CMK (cell line): ENCODE data around the gene PMM2.

Source experiments
- DNase-seq: peaks from one replicate; pipeline ENCODE4 v3.0.0-alpha.2; 2010; ENCODE audit warnings: low read depth

The PMM2 gene

DNA sequence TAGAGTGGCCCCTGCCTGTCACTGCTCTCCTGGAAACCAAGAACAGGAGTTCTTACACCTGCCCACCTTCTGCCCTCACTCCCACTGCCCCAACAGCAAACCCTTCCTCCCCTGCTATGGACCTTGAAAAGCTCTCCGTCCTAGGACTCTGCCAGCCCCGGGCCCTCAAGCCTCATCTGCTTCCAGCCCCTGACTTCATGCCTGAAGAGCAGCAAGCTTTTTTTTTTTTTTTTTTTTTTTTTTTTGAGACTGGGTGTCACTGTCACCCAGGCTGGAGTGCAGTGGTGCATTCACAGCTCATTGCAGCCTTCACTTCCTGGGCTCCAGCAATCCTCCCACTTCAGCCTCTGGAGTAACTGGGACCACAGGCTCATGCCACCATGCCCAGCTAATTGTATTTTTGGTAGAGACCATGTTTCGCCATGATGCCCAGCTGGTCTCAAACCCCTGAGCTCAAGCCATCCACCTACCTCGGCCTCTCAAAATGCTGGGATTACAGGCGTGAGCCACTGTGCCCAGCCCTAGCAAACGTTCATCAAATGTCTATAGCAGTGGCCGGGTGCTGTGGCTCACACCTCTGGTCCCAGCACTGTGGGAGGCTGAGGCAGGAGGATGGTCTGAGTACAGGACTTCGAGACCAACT, 54.2 kb downstream of the PMM2 start:
- no peak for DNase-seq

DNA sequence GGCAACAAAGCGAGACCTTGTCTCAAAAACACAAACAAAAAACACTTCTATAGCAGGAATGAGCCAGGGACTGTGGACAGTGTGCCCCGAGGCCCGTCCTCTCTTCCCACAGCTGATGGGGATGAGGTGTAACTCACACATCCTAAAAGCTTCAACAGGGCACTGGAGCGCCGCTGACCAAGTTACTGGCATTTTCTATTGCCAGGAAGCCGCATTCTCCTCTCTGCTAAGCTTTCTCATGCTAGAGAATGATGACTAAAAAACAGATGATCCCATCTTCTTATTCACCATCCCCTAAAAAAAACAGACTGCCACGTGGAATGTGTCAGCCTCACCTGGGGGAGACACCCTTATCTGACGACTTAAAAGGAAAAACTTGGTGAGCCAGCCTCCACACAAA, 54.9 kb downstream of the PMM2 start:
- DNase-seq: no peak

DNA sequence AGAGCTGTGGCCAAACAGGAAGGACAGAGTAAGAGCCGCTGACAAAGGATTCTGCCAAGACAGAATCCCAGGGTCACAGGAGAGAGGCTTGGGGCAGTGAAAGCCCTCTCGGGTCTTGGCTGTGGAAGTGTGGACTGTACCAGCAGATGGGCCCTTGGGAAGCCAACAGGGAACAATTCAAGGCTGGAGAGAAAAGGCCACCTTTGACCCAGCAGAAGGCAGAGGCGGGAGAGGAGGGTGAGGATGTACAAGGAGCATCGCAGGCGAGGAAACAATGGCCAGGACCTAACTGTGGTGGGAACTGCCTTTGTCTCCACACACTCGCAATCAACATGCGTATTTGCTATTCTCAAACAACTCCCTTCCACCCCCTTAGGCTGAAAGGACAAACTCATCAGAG, 55.5 kb downstream of the PMM2 start:
- no peak for DNase-seq

DNA sequence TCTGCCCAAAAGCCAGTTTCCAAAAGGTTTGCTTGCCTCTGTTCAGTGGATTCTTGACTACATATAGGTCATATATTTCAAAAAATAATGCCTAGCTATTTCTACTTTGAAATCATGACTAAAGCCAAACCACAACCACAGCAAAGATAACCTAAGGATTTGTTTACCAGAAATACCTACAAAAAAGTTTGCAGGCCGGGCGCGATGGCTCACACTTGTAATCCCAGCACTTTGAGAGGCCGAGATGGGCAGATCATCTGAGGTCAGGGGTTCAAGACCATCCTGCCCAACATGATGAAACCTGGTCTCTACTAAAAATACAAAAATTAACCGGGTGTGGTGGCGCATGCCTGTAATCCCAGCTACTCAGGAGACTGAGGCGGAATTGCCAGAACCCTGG, 56.0 kb downstream of the PMM2 start:
- DNase-seq: no peak

DNA sequence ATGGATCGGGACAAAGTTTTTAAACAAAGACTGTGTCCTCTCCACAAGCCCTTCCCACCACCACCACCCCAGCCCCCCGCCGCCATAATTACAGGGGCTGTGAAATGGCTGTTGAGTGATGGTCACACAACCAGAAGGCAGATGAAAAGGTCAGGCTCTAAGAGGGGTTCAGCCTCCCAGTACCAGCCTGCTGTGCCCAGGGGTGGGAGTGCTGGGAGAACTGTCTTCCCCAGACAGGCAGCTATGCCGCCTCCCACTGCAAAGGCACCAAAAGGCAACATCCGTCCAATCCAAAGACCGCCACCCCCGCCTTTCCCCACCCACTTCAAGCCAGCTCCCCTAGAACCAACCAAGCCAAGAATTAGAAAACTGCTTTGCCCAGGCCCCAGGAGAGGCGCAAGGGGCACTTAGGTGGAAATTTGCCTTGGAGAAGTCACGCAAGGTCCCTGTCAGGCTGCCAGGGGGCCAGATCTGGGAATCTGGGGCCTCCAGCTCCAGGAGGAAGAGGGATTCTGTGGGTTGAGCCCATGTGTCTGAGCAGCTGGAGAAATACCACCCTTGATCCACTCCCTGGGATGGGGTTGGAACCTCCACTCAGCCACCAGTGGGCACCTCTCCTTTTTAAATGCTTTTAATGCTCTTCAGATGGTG, 56.8 kb downstream of the PMM2 start:
- DNase-seq: no peak

DNA sequence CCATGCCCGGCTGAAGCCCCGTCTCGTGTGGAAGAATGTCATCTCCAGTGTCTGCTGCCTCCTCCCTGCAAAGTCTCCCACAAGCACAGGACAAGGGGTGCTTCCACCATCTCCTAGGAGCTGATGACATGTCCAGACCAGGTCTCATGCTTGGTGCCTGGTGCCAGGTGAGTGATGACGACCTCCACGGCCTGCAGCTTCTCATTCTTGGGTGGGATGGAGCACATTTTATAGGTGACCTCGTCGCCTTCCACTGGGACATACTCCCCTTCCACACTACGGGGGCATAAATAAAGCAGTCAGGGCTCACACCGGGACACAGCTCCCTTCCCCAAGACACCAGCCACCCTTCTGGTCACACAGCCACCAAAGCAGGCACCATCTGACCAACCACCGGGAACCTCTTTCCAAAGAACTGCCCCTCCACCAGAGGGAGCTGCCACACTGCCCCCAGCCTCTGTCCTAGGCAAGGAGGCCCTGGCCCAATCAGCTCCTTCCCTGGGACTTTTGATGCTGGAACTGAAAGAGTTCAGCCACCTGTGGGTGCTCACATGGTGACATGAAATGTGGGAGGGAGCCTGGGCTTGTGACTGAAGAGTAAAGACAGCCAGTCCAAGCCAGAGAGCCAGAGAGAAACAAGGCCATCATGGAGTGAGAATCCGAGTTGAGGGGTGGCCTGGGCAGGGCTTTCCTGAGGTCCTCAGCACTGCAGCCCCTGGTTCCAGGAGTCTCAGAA, 57.6 kb downstream of the PMM2 start:
- no peak for DNase-seq

DNA sequence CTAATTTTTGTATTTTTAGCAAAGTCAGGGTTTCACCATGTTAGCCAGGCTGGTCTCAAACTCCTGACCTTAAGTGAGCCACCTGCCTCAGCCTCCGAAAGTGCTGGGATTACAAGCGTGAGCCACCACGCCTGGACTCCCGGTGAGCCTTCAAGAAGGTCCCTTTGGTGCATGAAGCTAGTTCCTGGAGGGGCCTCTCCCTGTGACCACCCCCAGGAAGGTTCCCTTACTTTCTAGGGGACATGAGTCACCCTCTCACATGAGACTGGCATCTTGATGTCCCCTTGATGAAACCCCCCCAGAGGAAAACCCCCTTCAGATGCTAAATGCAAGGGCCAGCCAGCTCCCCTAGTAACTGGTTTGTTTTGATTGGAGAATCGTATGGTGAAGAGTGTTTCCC, 58.3 kb downstream of the PMM2 start:
- DNase-seq: no peak

DNA sequence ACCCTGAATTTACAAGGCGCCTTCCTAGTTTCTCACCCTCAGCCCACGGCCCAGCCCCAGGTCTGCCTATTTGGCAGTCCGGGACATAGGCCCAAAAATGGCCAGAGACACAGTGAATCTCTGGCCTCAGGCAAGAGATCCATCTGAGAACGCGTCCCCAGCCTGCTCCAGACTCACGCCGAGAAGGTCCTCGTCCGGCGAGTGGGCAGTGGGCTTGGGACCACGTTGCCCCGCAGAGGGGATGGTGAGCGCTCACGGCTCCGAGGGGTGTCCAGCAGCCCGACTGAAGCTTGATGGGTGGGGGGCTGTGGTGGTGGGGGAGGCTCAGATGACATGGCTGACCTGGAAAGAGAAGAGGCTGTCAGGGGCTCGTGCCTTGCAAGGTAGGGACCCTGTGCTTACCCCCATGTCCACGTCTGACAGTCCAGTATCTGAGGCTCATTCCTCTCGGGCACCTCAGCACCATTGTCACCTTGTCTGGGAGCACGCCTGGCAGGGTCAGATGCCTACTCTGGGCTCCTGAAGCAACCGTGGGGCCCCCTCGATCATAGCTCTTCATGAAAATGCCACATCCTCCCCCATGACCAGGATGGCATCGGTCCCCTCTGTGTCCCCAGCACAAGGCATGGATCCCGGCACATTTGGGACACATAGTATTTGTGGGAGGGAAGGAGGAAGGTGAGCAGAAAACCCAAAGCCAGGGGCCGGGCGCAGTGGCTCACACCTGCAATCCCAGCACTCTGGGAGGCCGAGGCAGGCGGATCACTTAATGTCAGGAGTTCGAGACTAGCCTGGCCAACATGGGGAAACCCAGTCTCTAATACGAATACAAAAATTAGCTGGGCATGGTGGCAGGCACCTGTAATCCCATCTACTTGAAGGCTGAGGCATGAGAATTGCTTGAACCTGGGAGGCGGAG, 61.6 kb downstream of the PMM2 start:
- no peak for DNase-seq

DNA sequence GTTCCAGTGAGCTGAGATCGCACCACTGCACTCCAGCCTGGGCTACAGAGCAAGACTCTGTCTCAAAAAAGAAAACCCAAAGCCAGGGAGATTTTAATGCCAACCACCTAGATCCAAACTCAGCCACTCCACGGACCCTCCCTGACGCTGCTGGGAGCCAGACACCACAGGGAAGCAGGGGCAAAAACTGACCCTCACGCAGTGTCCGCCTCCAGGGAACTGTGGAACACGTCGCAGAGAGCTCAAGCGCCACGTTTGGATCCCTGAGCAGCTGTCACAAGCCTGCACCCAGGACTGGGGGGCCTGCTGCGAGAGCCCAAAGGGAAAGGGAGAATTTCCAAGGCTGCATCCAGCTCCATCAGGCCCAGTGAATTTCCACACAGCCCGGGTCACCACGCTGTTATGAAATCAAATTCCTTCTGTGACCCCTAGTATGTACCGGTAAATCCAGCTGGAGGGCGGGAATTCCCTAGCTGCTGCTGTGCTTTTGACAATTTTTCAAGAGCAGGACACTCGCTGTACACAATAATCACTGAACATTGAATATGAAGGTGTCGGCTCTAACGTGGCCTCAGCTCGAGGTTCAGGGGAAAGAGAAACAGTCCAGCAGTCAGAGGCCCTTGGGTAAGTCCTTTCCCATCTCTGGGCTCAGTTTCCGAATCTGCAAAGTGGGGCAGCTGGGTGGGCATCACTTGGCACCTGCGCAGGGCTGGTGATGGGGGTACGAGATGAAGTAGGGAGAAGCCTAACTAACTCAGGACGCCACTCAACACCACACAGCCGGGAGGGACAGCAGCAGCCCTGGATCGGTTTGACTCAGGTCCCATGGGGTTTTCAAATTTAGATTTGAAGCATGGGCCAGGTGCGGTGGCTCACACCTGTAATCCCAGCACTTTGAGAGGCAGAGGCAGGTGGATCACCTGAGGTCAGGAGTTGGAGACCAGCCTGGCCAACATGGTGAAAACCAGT, 62.6 kb downstream of the PMM2 start:
- DNase-seq: no peak

DNA sequence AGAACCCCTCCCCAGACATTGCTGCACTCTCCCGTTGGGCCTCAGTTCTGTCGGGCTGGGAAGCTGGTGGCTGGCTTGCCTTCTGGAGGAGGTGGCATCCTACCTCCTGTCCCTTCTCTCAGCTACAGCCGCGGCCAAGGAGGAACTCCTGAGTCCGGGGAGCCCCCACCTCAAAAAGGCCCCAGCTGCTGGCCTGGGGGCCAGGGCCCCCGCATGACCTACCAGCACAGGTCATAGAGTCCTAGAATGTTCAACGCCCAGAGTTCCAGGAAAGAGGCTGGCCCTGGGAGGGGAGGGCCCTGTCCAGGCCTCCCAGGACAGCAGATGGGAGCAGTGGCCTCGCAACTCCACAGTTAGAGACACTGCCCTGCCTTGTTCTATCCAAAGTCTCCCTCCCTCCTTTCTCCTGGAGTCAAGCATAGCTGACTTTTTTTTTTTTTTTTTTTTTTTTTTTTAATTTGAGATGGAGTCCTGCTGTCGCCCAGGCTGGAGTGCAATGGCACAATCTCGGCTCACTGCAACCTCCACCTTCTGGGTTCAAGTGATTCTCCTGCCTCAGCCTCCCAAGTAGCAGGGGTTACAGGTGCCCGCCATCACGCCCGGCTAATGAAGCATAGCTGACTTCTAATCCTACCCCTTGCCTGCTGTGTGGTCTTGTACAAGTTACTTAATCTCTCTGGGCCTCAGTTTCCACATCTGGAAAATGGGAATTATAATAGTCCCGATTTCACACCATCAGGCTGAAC, 64.1 kb downstream of the PMM2 start:
- DNase-seq: no peak

DNA sequence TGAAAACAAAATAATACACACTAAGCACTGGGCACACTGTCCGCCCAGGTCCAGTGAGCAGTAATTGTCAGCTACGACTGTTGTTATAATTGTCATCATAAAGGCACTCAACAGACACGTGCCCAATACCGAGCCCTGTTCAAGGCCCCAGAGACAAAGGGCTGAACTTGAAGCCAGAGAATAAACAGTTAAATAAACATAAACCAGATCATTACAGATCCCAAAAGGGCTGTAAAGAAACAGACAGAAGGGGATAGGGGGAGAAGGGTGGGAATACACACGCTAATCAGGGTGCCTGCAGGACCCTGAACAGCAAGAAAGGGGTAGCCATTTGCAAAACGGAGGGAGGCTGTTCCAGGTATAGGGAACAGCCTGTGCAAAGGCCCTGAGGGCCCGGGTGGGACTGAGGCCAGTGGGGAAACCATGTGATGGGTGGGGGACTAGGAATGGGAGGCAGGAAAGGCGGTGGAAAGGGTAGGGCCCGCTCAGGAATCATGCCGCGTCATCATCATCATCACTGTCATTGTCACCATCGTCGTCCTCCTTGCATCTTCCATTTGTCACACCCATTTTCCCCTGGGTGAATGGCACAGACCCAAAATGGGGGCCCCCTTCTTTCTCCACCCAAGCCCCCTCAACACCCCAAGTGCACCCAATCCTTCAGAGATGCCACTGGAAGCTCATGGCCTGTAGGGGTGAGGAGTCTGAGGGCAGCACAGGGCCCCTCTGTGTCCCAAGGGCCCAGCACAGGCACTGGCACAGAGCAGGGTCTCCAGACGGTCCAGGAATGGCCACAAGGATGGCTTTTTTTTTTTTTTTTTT, 64.9 kb downstream of the PMM2 start:
- no peak for DNase-seq

DNA sequence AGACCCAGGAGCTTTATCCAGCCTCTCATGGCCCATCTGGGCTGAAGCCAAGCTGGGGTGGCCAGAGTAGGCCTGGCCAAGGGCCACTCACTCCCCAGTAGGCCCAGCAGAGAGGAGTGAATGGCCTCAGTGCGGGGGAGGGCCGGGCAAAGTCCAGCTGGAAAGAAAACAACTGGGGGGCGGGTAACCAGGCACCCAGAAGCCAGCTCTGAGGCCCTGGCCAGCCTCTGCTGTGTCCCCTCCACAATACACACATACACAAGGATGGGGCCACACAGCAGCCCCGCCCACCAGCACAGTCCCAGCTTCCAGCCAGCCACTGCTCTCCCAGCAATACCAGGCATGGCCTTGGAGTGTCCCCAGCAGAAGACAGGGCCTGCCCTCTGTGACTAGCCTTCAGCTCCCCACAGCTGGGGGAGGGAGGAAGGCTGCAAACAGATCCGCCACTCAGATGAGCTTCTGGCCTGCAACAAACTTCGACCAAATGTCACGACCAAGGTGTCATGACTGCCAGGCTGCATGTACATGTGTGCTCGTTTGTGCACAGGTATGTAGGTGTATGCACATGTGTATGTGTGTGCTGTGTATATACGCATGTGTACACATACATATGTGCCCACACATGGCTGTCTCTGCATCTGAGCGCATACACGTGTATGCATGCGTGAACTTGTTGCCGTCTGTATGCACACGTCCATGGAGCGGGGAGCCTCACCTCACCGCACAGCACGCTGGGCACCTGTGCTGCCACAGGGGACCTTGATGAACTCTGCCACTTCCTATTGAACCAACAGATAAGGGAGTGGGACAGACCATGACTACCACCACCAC, 66.2 kb downstream of the PMM2 start:
- no peak for DNase-seq

DNA sequence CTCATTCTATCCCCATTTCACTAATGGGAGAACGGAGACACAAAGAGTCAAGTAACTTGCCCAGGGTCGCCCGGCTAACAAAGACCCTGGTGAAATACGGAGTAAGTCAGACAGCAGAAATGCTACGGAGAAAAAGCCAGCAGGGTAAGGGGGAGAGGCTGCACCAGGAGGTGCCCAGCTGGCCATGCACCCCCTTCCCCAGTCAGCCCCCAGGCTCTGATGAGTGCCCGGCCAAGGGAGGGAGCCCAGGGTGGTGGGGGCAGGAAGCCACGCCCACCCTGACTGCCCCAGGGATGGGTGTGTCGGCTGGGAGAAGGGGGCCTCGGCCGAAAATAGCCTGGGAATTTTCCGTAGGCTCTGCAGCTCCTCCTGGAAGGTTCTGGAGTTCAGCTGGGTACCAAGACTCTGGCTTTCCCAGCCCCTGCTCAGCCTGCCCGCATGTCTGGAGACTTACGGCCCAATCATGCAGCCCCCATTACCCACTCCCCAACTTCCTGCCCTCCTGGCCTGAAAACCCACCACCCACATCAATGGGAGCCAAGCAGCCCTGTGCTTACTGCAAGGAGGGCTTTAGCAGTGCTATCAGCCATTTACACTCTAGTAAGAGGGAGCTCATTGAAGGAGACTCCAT, 67.0 kb downstream of the PMM2 start:
- DNase-seq: no peak

DNA sequence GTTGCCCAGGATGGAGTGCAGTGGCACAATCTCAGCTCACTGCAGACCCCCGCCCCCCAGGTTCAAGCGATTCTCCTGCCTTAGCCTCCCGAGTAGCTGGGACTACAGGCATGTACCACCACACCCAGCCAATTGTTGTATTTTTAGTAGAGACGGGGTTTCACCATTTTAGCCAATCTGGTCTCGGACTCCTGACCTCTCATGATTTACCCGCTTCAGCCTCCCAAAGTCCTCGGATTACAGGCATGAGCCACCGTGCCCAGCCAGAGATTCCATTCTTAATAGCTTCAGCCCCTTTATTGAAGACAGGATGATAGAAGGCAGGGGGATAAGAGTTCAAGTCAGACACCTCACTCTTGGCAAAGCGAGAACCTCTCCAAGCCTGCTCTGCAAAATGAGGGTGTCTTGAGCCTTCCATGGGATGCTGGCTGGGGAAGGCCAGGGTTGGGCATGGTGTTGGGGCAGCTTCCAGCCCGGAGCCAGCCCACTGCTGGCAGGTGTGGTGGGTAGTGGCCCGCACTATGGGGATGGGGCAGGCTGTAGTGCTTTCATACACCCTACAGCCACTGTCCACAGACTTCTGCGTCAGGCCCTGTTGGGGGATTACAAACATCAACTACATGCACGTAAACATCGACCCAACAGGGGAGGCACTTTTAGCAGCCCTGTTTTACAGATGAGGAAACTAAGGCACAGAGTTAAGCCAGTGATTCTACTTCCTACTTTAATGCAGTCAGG, 67.7 kb downstream of the PMM2 start:
- DNase-seq: no peak

DNA sequence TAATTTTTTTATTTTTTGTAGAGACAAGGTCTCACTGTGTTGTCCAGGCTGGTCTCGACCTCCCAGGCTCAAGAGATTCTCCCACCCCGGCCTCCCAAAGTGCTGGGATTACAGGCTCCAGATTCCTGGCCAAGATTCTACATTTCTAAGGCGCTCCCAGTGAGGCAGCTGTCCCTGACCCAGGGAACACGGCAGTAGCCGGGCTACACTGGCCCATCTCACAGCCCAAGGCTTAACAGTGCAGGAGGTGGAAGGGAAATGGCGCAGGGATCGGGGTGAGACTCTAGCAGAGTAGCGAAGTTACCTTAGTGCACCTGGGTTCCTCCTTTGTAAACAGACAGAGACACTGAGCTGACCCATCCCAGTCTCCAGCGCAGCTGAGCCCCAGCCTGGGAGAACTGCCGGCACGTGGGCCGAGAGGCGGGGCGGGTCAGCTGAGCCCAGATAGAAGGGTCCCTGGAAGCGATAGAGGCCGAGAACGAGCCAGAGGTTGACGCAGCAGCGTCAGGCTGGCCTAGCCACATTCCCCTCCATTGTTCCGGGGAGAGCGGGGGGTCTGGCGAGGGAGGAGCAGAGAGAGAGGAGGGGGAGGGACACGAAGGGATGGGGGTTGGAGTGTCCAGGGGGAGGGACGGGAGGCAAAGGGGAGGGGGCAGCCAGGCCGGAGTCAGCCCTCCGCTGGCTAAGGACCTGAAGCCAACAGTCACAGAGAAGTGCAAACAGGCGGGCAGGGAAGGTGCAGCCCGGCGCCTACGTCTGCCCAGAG, 68.7 kb downstream of the PMM2 start:
- no peak for DNase-seq

DNA sequence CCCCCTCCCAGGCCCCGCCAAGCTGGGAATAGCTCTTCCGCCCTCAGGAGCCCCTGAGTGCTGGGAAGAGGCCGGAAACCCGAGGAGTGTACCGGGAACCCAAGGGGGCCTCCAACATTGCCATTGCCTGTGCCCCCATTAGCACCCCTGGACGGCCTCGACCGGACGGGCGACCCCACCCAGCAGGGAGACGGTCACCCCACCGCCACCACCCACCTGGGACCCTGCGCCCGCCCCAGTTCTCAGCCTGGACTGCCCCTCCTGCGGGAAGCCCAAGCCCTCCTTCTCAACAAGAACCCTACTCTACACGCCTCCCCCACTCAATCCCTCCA, 69.2 kb downstream of the PMM2 start:
- no peak for DNase-seq
